Neuronal stem cell (in vitro differentiated cells): ENCODE measurements around the gene CKMT2.

ENCODE experiments used
- DNase-seq: peaks from one replicate; pipeline ENCODE4 v3.0.0-alpha.2; 2013; ENCODE audit warnings: low spot score
- H2AFZ ChIP-seq: one replicate; pipeline ENCODE4 v1.6.1; 2013; ENCODE audit warnings: mild to moderate bottlenecking, low read length, inconsistent platforms
- H2AK5ac ChIP-seq: 2 replicates; pipeline ENCODE4 v1.6.1; 2013; ENCODE audit warnings: low read depth, mild to moderate bottlenecking, inconsistent platforms, low read length, moderate library complexity, mixed read lengths
- H2BK120ac ChIP-seq: 2 replicates; pipeline ENCODE4 v1.6.1; 2013; ENCODE audit warnings: low read depth, mild to moderate bottlenecking, inconsistent platforms, low read length, moderate library complexity, mixed read lengths
- H2BK12ac ChIP-seq: one replicate; pipeline ENCODE4 v1.6.1; 2013; ENCODE audit warnings: low read length, inconsistent platforms
- H2BK15ac ChIP-seq: 2 replicates; pipeline ENCODE4 v1.6.1; 2013; ENCODE audit warnings: mild to moderate bottlenecking, low read length, inconsistent platforms, mixed read lengths
- H2BK5ac ChIP-seq: one replicate; pipeline ENCODE4 v1.6.1; 2013; ENCODE audit warnings: inconsistent platforms, mild to moderate bottlenecking, low read length, moderate library complexity
- H3K14ac ChIP-seq: one replicate; pipeline ENCODE4 v1.6.1; 2013; ENCODE audit warnings: low read length, inconsistent platforms
- H3K18ac ChIP-seq: 2 replicates; pipeline ENCODE4 v1.6.1; 2013; ENCODE audit warnings: low read length, inconsistent platforms
- H3K23ac ChIP-seq: 2 replicates; pipeline ENCODE4 v1.6.1; 2013; ENCODE audit warnings: low read depth, mild to moderate bottlenecking, mixed read lengths, low read length, inconsistent platforms; ENCODE audit not compliant: poor library complexity
- H3K27ac ChIP-seq: replicated peaks from 3 replicates; pipeline ENCODE4 v1.5.1; 2013; ENCODE audit warnings: low read length, inconsistent platforms
- H3K27me3 ChIP-seq, 3 experiments: 2 replicates each; pipeline ENCODE4 v1.6.1; 2013; ENCODE audit warnings: low read length in 3 of 3, mild to moderate bottlenecking in 2 of 3, inconsistent platforms in 1 of 3, low read depth in 1 of 3, mixed read lengths in 1 of 3, moderate library complexity in 1 of 3; ENCODE audit not compliant: control insufficient read depth in 3 of 3, insufficient read depth in 3 of 3
- H3K36me3 ChIP-seq, 2 donors: replicated peaks in 1 of 2; 2 replicates each; pipeline ENCODE4 v1.6.1; 2013; ENCODE audit warnings: low read length in 2 of 2; ENCODE audit not compliant: control insufficient read depth in 2 of 2, insufficient read depth in 2 of 2
- H3K4ac ChIP-seq: 2 replicates; pipeline ENCODE4 v1.6.1; 2013; ENCODE audit warnings: inconsistent platforms, mild to moderate bottlenecking, low read length, moderate library complexity
- H3K4me1 ChIP-seq, 2 donors: 1 replicate in 1 of 2; 2 replicates in 1 of 2; pipeline ENCODE4 v1.6.1; 2013; ENCODE audit warnings: low read length in 2 of 2, low read depth in 1 of 2; ENCODE audit not compliant: control insufficient read depth in 2 of 2, insufficient read depth in 1 of 2
- H3K4me2 ChIP-seq: one replicate; pipeline ENCODE4 v1.6.1; 2013; ENCODE audit warnings: mild to moderate bottlenecking, low read length, inconsistent platforms; ENCODE audit not compliant: insufficient read depth, poor library complexity, severe bottlenecking
- H3K4me3 ChIP-seq, 2 donors: 2 replicates each; pipeline ENCODE4 v1.5.1; 2013; ENCODE audit warnings: low read length in 2 of 2, mild to moderate bottlenecking in 2 of 2, inconsistent platforms in 1 of 2, moderate library complexity in 1 of 2
- H3K79me1 ChIP-seq: one replicate; pipeline ENCODE4 v1.6.1; 2013; ENCODE audit warnings: low read depth, mild to moderate bottlenecking, inconsistent platforms, low read length, moderate library complexity
- H3K9ac ChIP-seq: one replicate; pipeline ENCODE4 v1.6.1; 2013; ENCODE audit warnings: mild to moderate bottlenecking, low read depth, low read length, inconsistent platforms; ENCODE audit not compliant: poor library complexity
- H3K9me3 ChIP-seq, 2 donors: replicated peaks in 1 of 2; 2 replicates each; pipeline versions ENCODE3 to v1.6.1; 2013; ENCODE audit warnings: low read length in 2 of 2, mild to moderate bottlenecking in 2 of 2, inconsistent platforms in 1 of 2, low read depth in 1 of 2, mixed read lengths in 1 of 2, moderate library complexity in 1 of 2; ENCODE audit not compliant: control insufficient read depth in 2 of 2, insufficient read depth in 1 of 2
- H4K8ac ChIP-seq: one replicate; pipeline ENCODE4 v1.6.1; 2013; ENCODE audit warnings: low read depth, mild to moderate bottlenecking, inconsistent platforms, low read length, moderate library complexity
- H4K91ac ChIP-seq: one replicate; pipeline ENCODE4 v1.6.1; 2013; ENCODE audit warnings: low read length, low read depth, mild to moderate bottlenecking, inconsistent platforms; ENCODE audit not compliant: poor library complexity
- WGBS, 2 donors: extraction: QIAGEN DNeasy Blood & Tissue Kit; methylation state at CpG; one replicate each; pipeline ENCODE4 v1.1.7; 2013; ENCODE audit warnings: missing lambda C conversion rate in 2 of 2, mixed read lengths in 1 of 2; ENCODE audit not compliant: insufficient read length in 2 of 2, insufficient replicate concordance in 1 of 2; ENCODE audit errors: extremely low coverage in 2 of 2; 5-methylcytosine and 5-hydroxymethylcytosine counted together

CKMT2 gene

DNA sequence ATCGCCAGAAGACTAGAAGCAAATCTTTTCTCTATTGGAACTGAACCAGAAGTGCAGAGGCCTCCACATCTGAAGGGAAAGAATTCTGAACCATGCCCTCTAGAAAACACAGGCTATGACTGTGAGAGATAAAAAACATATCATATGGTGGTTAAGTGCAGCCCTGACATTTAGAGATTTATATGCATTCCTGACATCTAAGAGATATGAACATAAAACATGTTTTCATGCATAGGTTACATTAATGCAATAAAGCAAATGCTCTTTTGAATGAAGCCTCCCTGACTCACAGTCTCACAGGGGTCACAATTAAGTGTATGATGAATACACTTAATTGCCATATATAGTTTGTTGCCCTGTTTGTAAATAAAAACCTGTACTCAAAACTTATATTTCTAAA, 28.9 kb upstream of the CKMT2 start:
- no peak overlapping the region for H3K27ac ChIP-seq
- no peak overlapping the region for H4K91ac ChIP-seq
- no peak overlapping the region for H4K8ac ChIP-seq
- no peak overlapping the region for H3K4ac ChIP-seq
- peaks cover 0 to 4% of the 10 kb centered on the region in 2 donors for H3K4me1 ChIP-seq
- WGBS, 2 donors, result no CpG with 5 or more reads among the region's 1 CpG
- H3K9me3 ChIP-seq, result no peaks in the 10 kb centered on the region
- no peak overlapping the region for H3K18ac ChIP-seq
- no peak for DNase-seq
- H3K4me2 ChIP-seq, result no peak overlapping the region
- no peak overlapping the region for H3K4me3 ChIP-seq
- H3K14ac ChIP-seq, result no peak overlapping the region
- H3K79me1 ChIP-seq, result no peaks in the 10 kb centered on the region
- no peak overlapping the region for H2BK12ac ChIP-seq
- H3K36me3 ChIP-seq, result no peaks in the 10 kb centered on the region
- no peak overlapping the region for H2BK5ac ChIP-seq
- no peaks in the 10 kb centered on the region for H3K27me3 ChIP-seq
- no peak overlapping the region for H2AK5ac ChIP-seq
- H2BK15ac ChIP-seq, result no peak overlapping the region
- H2BK120ac ChIP-seq, result no peak overlapping the region
- H2AFZ ChIP-seq, result no peak overlapping the region
- no peak overlapping the region for H3K9ac ChIP-seq
- no peak overlapping the region for H3K23ac ChIP-seq

GRCh38 chr5:81205058-81205457, 28.1 kb upstream of the CKMT2 start:
- H4K8ac ChIP-seq, result no peak overlapping the region
- H3K9ac ChIP-seq, result no peak overlapping the region
- no peak overlapping the region for H3K4ac ChIP-seq
- no peak overlapping the region for H3K18ac ChIP-seq
- no peak overlapping the region for H2AK5ac ChIP-seq
- peaks cover 0 to 5% of the 10 kb centered on the region in 2 donors for H3K4me1 ChIP-seq
- H3K23ac ChIP-seq, result no peak overlapping the region
- H2BK120ac ChIP-seq, result no peak overlapping the region
- no CpG with 5 or more reads among the region's 4 CpGs for WGBS, 2 donors
- no peaks in the 10 kb centered on the region for H3K27me3 ChIP-seq
- no peak overlapping the region for H2BK12ac ChIP-seq
- no peaks in the 10 kb centered on the region for H3K79me1 ChIP-seq
- no peak for DNase-seq
- no peak overlapping the region for H4K91ac ChIP-seq
- no peak overlapping the region for H3K4me2 ChIP-seq
- no peak overlapping the region for H3K4me3 ChIP-seq
- no peak overlapping the region for H3K14ac ChIP-seq
- H3K27ac ChIP-seq, result no peak overlapping the region
- H2AFZ ChIP-seq, result no peak overlapping the region
- H2BK5ac ChIP-seq, result no peak overlapping the region
- no peak overlapping the region for H2BK15ac ChIP-seq
- H3K9me3 ChIP-seq, result no peaks in the 10 kb centered on the region
- no peaks in the 10 kb centered on the region for H3K36me3 ChIP-seq

DNA sequence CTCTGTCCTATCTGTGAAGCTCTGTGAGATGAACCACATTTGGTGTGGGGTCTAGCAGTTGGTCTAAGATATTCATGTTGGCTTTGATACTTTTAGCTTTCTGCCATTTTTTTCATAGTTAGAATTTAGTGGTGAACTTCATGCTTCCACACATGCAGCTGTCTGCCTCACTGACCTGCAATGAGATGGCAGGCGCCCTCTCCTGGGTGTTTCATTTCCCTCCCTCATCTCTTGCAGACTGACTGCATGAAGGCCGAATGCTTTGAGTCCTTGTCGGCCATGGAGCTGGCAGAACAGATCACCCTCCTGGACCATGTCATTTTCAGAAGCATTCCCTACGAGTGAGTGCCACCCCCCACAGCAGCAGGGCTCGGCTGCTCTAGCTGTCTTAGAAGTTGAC, 26.1 kb upstream of the CKMT2 start:
- Histone ChIP-seq H3K18ac (no peak overlapping the region), H2AK5ac (no peak overlapping the region), H3K4me2 (no peak overlapping the region), H2BK12ac (no peak overlapping the region), H3K23ac (no peak overlapping the region), H3K27me3 (no peaks in the 10 kb centered on the region), H3K4me1 (peaks cover 0 to 5% of the 10 kb centered on the region in 2 donors), H2BK5ac (no peak overlapping the region), H3K9ac (peak overlapping the region; percentile 18), H3K14ac (no peak overlapping the region), H3K4ac (no peak overlapping the region), H4K8ac (no peak overlapping the region), H3K9me3 (no peaks in the 10 kb centered on the region), H2BK15ac (no peak overlapping the region), H3K79me1 (no peaks in the 10 kb centered on the region), H2AFZ (no peak overlapping the region), H3K36me3 (no peaks in the 10 kb centered on the region), H3K4me3 (no peak overlapping the region), H2BK120ac (no peak overlapping the region), H4K91ac (no peak overlapping the region), H3K27ac (no peak overlapping the region)
- DNase-seq, result no peak
- no CpG with 5 or more reads among the region's 5 CpGs for WGBS, 2 donors

DNA sequence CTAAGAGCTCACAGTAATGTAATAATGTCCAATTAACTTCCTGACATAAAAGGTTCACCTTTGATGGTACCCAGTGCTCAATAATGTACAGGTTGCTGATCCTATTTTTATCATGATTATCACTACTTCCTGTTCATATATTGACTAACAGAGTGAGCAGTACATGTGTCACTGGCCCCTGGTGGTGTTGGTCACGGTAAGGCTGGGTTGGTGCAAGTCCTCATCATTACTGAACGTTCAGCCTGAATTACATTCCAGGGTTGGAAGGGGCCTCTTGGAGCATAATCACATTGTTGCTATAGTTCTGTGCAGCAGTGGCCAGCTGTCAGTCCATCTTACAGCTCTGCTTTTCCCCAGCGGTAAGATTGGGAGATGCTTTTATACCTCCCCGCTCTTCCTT, 24.2 kb upstream of the CKMT2 start:
- Histone ChIP-seq H2BK5ac (no peak overlapping the region), H3K14ac (no peak overlapping the region), H3K9me3 (no peaks in the 10 kb centered on the region), H4K8ac (no peak overlapping the region), H2BK120ac (no peak overlapping the region), H3K4ac (no peak overlapping the region), H3K79me1 (no peaks in the 10 kb centered on the region), H3K36me3 (no peaks in the 10 kb centered on the region), H3K9ac (no peak overlapping the region), H3K27me3 (no peaks in the 10 kb centered on the region), H2BK12ac (no peak overlapping the region), H3K4me1 (peaks cover 0 to 7% of the 10 kb centered on the region in 2 donors), H2BK15ac (no peak overlapping the region), H3K23ac (no peak overlapping the region), H3K4me3 (no peak overlapping the region), H3K27ac (no peak overlapping the region), H3K4me2 (no peak overlapping the region), H2AFZ (no peak overlapping the region), H3K18ac (no peak overlapping the region), H2AK5ac (no peak overlapping the region), H4K91ac (no peak overlapping the region)
- no peak for DNase-seq
- WGBS, 2 donors, result no CpG with 5 or more reads among the region's 4 CpGs
